PC-3 (cell line): ENCODE measurements around the gene RTKN2. TPM values are rescaled to one million over a fixed set of nuclear protein-coding genes. Genes with fewer than 3 reads are reported as not detected.

Experiments used
- ATAC-seq: fragments of 200-7000 bp; cut with Tn5 transposase; 2 replicates; pipeline ENCODE4 v1.9.1; 2020; ENCODE audit warnings: mild to moderate bottlenecking, moderate library complexity
- BruUV-seq: library from RNA; stranded (reverse); fragments of 400-500 nt; replicated peaks from 2 replicates; lab custom pipeline; 2021; lab: Mats Ljungman, UMichigan
- CTCF ChIA-PET: fragments of 300-600 bp; sonication (Branson Sonifier 250); formaldehyde crosslinking; loops from one replicate; lab custom pipeline; 2022; ENCODE audit warnings: antibody characterized with exemption; lab: Charles Lee
- POLR2A ChIA-PET: fragments of 300-600 bp; sonication (Branson Sonifier 250); formaldehyde crosslinking; loops from one replicate; lab custom pipeline; 2022; ENCODE audit warnings: antibody characterized with exemption; ENCODE audit not compliant: unreplicated experiment; lab: Charles Lee
- DNase-seq: peaks from one replicate; pipeline ENCODE4 v3.0.0-alpha.2; 2015
- H2AFZ ChIP-seq: fragments of 300-600 bp; sonication (generic); 2 replicates; pipeline ENCODE4 v1.6.0; 2016; ENCODE audit warnings: antibody characterized with exemption, low read length
- H3F3A ChIP-seq: fragments of 300-600 bp; sonication (generic); one replicate; pipeline ENCODE4 v1.6.0; 2017; ENCODE audit warnings: antibody characterized with exemption, low read length, control low read depth, mild to moderate bottlenecking; ENCODE audit not compliant: unreplicated experiment
- H3K27ac ChIP-seq: fragments of 300-600 bp; sonication (generic); 2 replicates; pipeline ENCODE4 v1.5.1; 2016; ENCODE audit warnings: mild to moderate bottlenecking, low read length
- H3K27me3 ChIP-seq: fragments of 300-600 bp; sonication (generic); 2 replicates; pipeline ENCODE4 v1.6.1; 2016; ENCODE audit warnings: low read length, mixed read lengths
- H3K36me3 ChIP-seq: fragments of 300-600 bp; sonication (generic); 2 replicates; pipeline ENCODE4 v1.6.1; 2016; ENCODE audit warnings: low read depth, mixed run types, low read length, mixed read lengths
- H3K4me1 ChIP-seq: fragments of 300-600 bp; sonication (generic); 2 replicates; pipeline ENCODE4 v1.5.1; 2016; ENCODE audit warnings: low read length; ENCODE audit not compliant: insufficient read depth
- H3K4me2 ChIP-seq: fragments of 300-600 bp; sonication (generic); 2 replicates; pipeline ENCODE4 v1.6.0; 2016; ENCODE audit warnings: low read length
- H3K4me3 ChIP-seq: fragments of 300-600 bp; sonication (generic); 2 replicates; pipeline ENCODE4 v1.5.1; 2016; ENCODE audit warnings: mild to moderate bottlenecking, low read length, mixed read lengths
- H3K79me2 ChIP-seq: fragments of 300-600 bp; sonication (generic); 2 replicates; pipeline ENCODE4 v1.6.1; 2017; ENCODE audit warnings: low read length, mixed read lengths
- H3K9ac ChIP-seq: fragments of 300-600 bp; sonication (generic); 2 replicates; pipeline ENCODE4 v1.6.0; 2016; ENCODE audit warnings: mild to moderate bottlenecking, low read length
- H3K9me2 ChIP-seq: fragments of 300-600 bp; sonication (generic); replicated peaks from 2 replicates; pipeline ENCODE4 v1.6.1; 2016; ENCODE audit warnings: mixed run types, low read length, mixed read lengths
- H3K9me3 ChIP-seq: fragments of 300-600 bp; sonication (generic); 2 replicates; pipeline ENCODE4 v1.6.1; 2016; ENCODE audit warnings: low read length, mixed read lengths
- H4K20me1 ChIP-seq: fragments of 300-600 bp; sonication (generic); 2 replicates; pipeline ENCODE4 v1.6.1; 2016; ENCODE audit warnings: low read length, mixed read lengths
- CTCF ChIP-seq: fragments of 300-600 bp; sonication (generic); conservative IDR thresholded peaks from 2 replicates; pipeline ENCODE4 v1.5.1; 2017; ENCODE audit warnings: antibody characterized with exemption, low read depth, mild to moderate bottlenecking, low read length
- EZH2 ChIP-seq: fragments of 300-600 bp; sonication (generic); IDR thresholded peaks from one replicate; pipeline ENCODE4 v1.6.1; 2017; ENCODE audit warnings: antibody characterized with exemption, mild to moderate bottlenecking, low read length; ENCODE audit not compliant: unreplicated experiment
- EZH2phosphoT487 ChIP-seq: fragments of 300-600 bp; sonication (generic); IDR thresholded peaks from 2 replicates; pipeline ENCODE4 v1.6.1; 2018; ENCODE audit warnings: mild to moderate bottlenecking, antibody characterized with exemption, low read length, borderline replicate concordance
- intact Hi-C: fragments of 100-400 bp; cut with micrococcal nuclease; formaldehyde crosslinking; loops from 2 replicates; pipeline ENCODE4 v1.9.0; 2023
- total RNA-seq: library from RNA; depleted of rRNA; stranded (reverse); fragments of >200 nt; gene quantifications from 2 replicates; pipeline ENCODE4 v1.2.3, GENCODE V29; 2014

The RTKN2 gene
- total RNA-seq, 1 experiment from 2014 or later = 26.6 TPM

- peak overlapping the region; percentile 13 for H3K4me2 ChIP-seq
- intact Hi-C loops = loop anchor here (1.0 to 10.0 kb wide), 9 partner anchors 111 to 1001 kb away; no protein-coding TSS in a partner anchor
- BruUV-seq = no TSS peak
- no peak for DNase-seq
- no peaks in the 10 kb centered on the region for H3F3A ChIP-seq
- CTCF ChIA-PET = interaction anchor here (0.6 to 2.6 kb wide), 15 partner anchors 11 to 498 kb away, joined by 3 to 34 read pairs (median 5); no protein-coding TSS in a partner anchor
- H4K20me1 ChIP-seq = 0 out of 2 replicates have a peak, but pooled peaks cover 7% of the 10 kb centered on the region
- no peak overlapping the region for H3K9ac ChIP-seq
- peaks cover 36% of the 10 kb centered on the region for H3K36me3 ChIP-seq
- no peak overlapping the region for H3K4me3 ChIP-seq
- no peak overlapping the region for H3K27ac ChIP-seq
- peaks cover 86% of the 10 kb centered on the region for H3K79me2 ChIP-seq
- H2AFZ ChIP-seq = no peak overlapping the region
- ATAC-seq = no peak
- no peak for TF ChIP-seq CTCF
- no peak for TF ChIP-seq EZH2phosphoT487
- no peak for TF ChIP-seq EZH2
- POLR2A ChIA-PET = interaction anchor here (0.7 kb wide), 1 partner anchor 80 kb away, joined by 3 read pairs; no protein-coding TSS in a partner anchor
- H3K27me3 ChIP-seq = no peaks in the 10 kb centered on the region
- no peaks in the 10 kb centered on the region for H3K9me3 ChIP-seq
- no peaks in the 10 kb centered on the region for H3K9me2 ChIP-seq
- peaks cover 40% of the 10 kb centered on the region for H3K4me1 ChIP-seq
Measured at GRCh38 chr10:62264126-62264525, 4.5 kb downstream of the RTKN2 start.

DNA sequence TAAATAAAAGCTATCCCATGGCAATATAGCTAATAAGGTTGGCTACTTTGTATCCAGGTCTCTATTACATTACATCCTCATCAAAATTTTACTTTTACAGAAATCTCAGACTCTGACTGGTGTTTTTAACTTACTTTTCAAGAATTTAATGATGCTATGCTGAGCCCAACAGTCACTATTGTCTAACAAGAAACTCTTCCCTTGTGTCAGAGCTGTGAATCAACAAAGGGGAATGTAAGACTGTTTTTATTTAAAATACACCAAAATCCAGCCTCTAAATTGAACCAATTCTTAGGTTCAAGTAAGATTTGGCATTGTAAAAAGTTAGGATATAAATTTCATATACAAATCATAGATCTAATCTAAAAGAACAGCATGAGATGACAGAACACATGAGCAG, 7.0 kb downstream of the RTKN2 start:
- H3K79me2 ChIP-seq = peaks cover 81% of the 10 kb centered on the region
- POLR2A ChIA-PET = no interaction called here
- no peak overlapping the region for H3K4me2 ChIP-seq
- H3K4me3 ChIP-seq = no peak overlapping the region
- no peaks in the 10 kb centered on the region for H3K27me3 ChIP-seq
- H2AFZ ChIP-seq = no peak overlapping the region
- BruUV-seq = no TSS peak
- CTCF ChIA-PET = interaction anchor here (0.9 kb wide), 1 partner anchor 16 kb away, joined by 3 read pairs; no protein-coding TSS in a partner anchor
- H3K9ac ChIP-seq = no peak overlapping the region
- intact Hi-C loops = loop anchor here (5.0 to 10.0 kb wide), 2 partner anchors 331 to 1003 kb away; no protein-coding TSS in a partner anchor
- H3K36me3 ChIP-seq = peaks cover 45% of the 10 kb centered on the region
- ATAC-seq (no peak), DNase-seq (no peak)
- no peak for TF ChIP-seq EZH2phosphoT487
- H3K9me2 ChIP-seq = no peaks in the 10 kb centered on the region
- no peaks in the 10 kb centered on the region for H3F3A ChIP-seq
- H4K20me1 ChIP-seq = 0 out of 2 replicates have a peak, but pooled peaks cover 1% of the 10 kb centered on the region
- no peak overlapping the region for H3K27ac ChIP-seq
- H3K9me3 ChIP-seq = no peaks in the 10 kb centered on the region
- H3K4me1 ChIP-seq = peaks cover 27% of the 10 kb centered on the region

- Histone ChIP-seq H3K4me1 (peaks cover 10% of the 10 kb centered on the region), H3K4me2 (no peak overlapping the region), H4K20me1 (no peaks in the 10 kb centered on the region), H3K9ac (no peak overlapping the region), H3K79me2 (peaks cover 65% of the 10 kb centered on the region), H3K27ac (no peak overlapping the region), H3K9me2 (no peaks in the 10 kb centered on the region), H3K36me3 (peaks cover 50% of the 10 kb centered on the region), H3K4me3 (no peak overlapping the region), H3F3A (no peaks in the 10 kb centered on the region), H3K9me3 (no peaks in the 10 kb centered on the region), H3K27me3 (no peaks in the 10 kb centered on the region), H2AFZ (no peak overlapping the region)
- ATAC-seq = no peak
- BruUV-seq = no TSS peak
- TF ChIP-seq EZH2 = no peak
- no peak for TF ChIP-seq EZH2phosphoT487
- TF ChIP-seq CTCF = no peak
- ChIA-PET CTCF (no interaction called here), POLR2A (interaction anchor here (0.5 kb wide), 1 partner anchor 125 kb away, joined by 3 read pairs; no protein-coding TSS in a partner anchor)
- intact Hi-C loops = loop anchor here (5.0 to 10.0 kb wide), 2 partner anchors 332 to 1005 kb away; no protein-coding TSS in a partner anchor
- no peak for DNase-seq
Measured at GRCh38 chr10:62259998-62260397, 8.6 kb downstream of the RTKN2 start.
